ENCODE measurements around the gene AIFM3.

Gene AIFM3

GRCh38 chr22:20975541-20976290, 8.7 kb downstream of the AIFM3 start:
- DNase-seq (ENCODE audit: low read depth), result no peak

GRCh38 chr22:20976291-20976877, 9.3 kb downstream of the AIFM3 start:
- DNase-seq (ENCODE audit: low read depth), result no peak

GRCh38 chr22:20977019-20977418, 10.0 kb downstream of the AIFM3 start:
- no peak for DNase-seq (ENCODE audit: low read depth)

- no peak for DNase-seq (ENCODE audit: low read depth)
These were observed 10.6 kb downstream of the AIFM3 start for GRCh38 chr22:20977516-20978170.

- DNase-seq (ENCODE audit: low read depth), result no peak
These were observed 11.4 kb downstream of the AIFM3 start for GRCh38 chr22:20978419-20978818.

- peak; percentile 74 for DNase-seq (ENCODE audit: low read depth)
These were observed 12.3 kb downstream of the AIFM3 start for GRCh38 chr22:20979243-20979809.

GRCh38 chr22:20979940-20980453, 12.9 kb downstream of the AIFM3 start:
- no peak for DNase-seq (ENCODE audit: low read depth)

- no peak for DNase-seq (ENCODE audit: low read depth)
These were observed 13.5 kb downstream of the AIFM3 start for GRCh38 chr22:20980523-20980922.

- no peak for DNase-seq (ENCODE audit: low read depth)
These were observed 14.1 kb downstream of the AIFM3 start for GRCh38 chr22:20980938-20981722.

GRCh38 chr22:20981787-20982562, 14.9 kb downstream of the AIFM3 start, which contains the start of gene LZTR1:
TSS of gene LZTR1 (plus strand) at chr22:20982297. CDS start at chr22:20982372, 75 bp downstream.
- peak; percentile 84 for DNase-seq (ENCODE audit: low read depth)

GRCh38 chr22:20982563-20982882, 15.5 kb downstream of the AIFM3 start:
- DNase-seq (ENCODE audit: low read depth), result no peak

- DNase-seq (ENCODE audit: low read depth), result no peak
These were observed 16.2 kb downstream of the AIFM3 start for GRCh38 chr22:20983081-20983771.

GRCh38 chr22:20985720-20986119, 18.7 kb downstream of the AIFM3 start:
- DNase-seq (ENCODE audit: low read depth), result no peak

- DNase-seq (ENCODE audit: low read depth), result no peak
These were observed 19.3 kb downstream of the AIFM3 start for GRCh38 chr22:20986365-20986764.

- no peak for DNase-seq (ENCODE audit: low read depth)
These were observed 20.3 kb downstream of the AIFM3 start for GRCh38 chr22:20987375-20987774.

- DNase-seq (ENCODE audit: low read depth), result no peak
These were observed 21.7 kb downstream of the AIFM3 start for GRCh38 chr22:20988573-20989322.

GRCh38 chr22:20989323-20990138, 22.5 kb downstream of the AIFM3 start:
- DNase-seq (ENCODE audit: low read depth), result no peak

- DNase-seq (ENCODE audit: low read depth), result no peak
These were observed 23.4 kb downstream of the AIFM3 start for GRCh38 chr22:20990184-20991180.
